ENCODE measurements around the gene WDR37.

GRCh38 chr10:1137499-1138163 lies 81.4 kb downstream of the WDR37 start:
- TF ChIP-seq, protein P1, sequence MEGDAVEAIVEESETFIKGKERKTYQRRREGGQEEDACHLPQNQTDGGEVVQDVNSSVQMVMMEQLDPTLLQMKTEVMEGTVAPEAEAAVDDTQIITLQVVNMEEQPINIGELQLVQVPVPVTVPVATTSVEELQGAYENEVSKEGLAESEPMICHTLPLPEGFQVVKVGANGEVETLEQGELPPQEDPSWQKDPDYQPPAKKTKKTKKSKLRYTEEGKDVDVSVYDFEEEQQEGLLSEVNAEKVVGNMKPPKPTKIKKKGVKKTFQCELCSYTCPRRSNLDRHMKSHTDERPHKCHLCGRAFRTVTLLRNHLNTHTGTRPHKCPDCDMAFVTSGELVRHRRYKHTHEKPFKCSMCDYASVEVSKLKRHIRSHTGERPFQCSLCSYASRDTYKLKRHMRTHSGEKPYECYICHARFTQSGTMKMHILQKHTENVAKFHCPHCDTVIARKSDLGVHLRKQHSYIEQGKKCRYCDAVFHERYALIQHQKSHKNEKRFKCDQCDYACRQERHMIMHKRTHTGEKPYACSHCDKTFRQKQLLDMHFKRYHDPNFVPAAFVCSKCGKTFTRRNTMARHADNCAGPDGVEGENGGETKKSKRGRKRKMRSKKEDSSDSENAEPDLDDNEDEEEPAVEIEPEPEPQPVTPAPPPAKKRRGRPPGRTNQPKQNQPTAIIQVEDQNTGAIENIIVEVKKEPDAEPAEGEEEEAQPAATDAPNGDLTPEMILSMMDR (tag by site-specific recombination; IDR thresholded peaks at IDR 0.05): no peak
- TF ChIP-seq, protein P2, sequence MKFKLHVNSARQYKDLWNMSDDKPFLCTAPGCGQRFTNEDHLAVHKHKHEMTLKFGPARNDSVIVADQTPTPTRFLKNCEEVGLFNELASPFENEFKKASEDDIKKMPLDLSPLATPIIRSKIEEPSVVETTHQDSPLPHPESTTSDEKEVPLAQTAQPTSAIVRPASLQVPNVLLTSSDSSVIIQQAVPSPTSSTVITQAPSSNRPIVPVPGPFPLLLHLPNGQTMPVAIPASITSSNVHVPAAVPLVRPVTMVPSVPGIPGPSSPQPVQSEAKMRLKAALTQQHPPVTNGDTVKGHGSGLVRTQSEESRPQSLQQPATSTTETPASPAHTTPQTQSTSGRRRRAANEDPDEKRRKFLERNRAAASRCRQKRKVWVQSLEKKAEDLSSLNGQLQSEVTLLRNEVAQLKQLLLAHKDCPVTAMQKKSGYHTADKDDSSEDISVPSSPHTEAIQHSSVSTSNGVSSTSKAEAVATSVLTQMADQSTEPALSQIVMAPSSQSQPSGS (tag by site-specific recombination; IDR thresholded peaks at IDR 0.05; ENCODE audit: low read depth): no peak
- TF ChIP-seq ZFP69B (tag by site-specific recombination; IDR thresholded peaks at IDR 0.05): no peak
- TF ChIP-seq PATZ1 (tag by site-specific recombination; IDR thresholded peaks at IDR 0.05): no peak
- TF ChIP-seq ZNF791 (tag by site-specific recombination; IDR thresholded peaks at IDR 0.05): no peak
- no peak for TF ChIP-seq ZNF623 (tag by site-specific recombination; IDR thresholded peaks at IDR 0.05)
- TF ChIP-seq, protein P3, sequence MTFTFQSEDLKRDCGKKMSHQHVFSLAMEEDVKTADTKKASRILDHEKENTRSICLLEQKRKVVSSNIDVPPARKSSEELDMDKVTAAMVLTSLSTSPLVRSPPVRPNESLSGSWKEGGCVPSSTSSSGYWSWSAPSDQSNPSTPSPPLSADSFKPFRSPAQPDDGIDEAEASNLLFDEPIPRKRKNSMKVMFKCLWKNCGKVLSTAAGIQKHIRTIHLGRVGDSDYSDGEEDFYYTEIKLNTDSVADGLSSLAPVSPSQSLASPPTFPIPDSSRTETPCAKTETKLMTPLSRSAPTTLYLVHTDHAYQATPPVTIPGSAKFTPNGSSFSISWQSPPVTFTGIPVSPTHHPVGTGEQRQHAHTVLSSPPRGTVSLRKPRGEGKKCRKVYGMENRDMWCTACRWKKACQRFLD (tag by site-specific recombination; IDR thresholded peaks at IDR 0.05): no peak
- TF ChIP-seq, protein P4, sequence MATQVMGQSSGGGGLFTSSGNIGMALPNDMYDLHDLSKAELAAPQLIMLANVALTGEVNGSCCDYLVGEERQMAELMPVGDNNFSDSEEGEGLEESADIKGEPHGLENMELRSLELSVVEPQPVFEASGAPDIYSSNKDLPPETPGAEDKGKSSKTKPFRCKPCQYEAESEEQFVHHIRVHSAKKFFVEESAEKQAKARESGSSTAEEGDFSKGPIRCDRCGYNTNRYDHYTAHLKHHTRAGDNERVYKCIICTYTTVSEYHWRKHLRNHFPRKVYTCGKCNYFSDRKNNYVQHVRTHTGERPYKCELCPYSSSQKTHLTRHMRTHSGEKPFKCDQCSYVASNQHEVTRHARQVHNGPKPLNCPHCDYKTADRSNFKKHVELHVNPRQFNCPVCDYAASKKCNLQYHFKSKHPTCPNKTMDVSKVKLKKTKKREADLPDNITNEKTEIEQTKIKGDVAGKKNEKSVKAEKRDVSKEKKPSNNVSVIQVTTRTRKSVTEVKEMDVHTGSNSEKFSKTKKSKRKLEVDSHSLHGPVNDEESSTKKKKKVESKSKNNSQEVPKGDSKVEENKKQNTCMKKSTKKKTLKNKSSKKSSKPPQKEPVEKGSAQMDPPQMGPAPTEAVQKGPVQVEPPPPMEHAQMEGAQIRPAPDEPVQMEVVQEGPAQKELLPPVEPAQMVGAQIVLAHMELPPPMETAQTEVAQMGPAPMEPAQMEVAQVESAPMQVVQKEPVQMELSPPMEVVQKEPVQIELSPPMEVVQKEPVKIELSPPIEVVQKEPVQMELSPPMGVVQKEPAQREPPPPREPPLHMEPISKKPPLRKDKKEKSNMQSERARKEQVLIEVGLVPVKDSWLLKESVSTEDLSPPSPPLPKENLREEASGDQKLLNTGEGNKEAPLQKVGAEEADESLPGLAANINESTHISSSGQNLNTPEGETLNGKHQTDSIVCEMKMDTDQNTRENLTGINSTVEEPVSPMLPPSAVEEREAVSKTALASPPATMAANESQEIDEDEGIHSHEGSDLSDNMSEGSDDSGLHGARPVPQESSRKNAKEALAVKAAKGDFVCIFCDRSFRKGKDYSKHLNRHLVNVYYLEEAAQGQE (tag by site-specific recombination; IDR thresholded peaks at IDR 0.05): no peak
- no peak for TF ChIP-seq ZBTB8A (tag by site-specific recombination; IDR thresholded peaks at IDR 0.05)
- no peak for TF ChIP-seq BCL11A (tag by site-specific recombination; IDR thresholded peaks at IDR 0.05; ENCODE audit: low read depth)
- no peak for TF ChIP-seq PRDM4 (tag by site-specific recombination; IDR thresholded peaks at IDR 0.05)
- TF ChIP-seq KLF16 (tag by site-specific recombination; IDR thresholded peaks at IDR 0.05): no peak
- no peak for TF ChIP-seq ZSCAN30 (tag by site-specific recombination; IDR thresholded peaks at IDR 0.05)
- TF ChIP-seq ZNF677 (tag by site-specific recombination; IDR thresholded peaks at IDR 0.05): no peak

All from HEK293 (cell line).